CD4-positive, CD25-positive, alpha-beta regulatory T cell (primary cell): ENCODE measurements around the gene STARD3. TPM values are rescaled to one million over a fixed set of nuclear protein-coding genes. Genes with fewer than 3 reads are reported as not detected.

Experiments
- ATAC-seq, 2 donors: fragments of 150-1000 bp; cut with Tn5 transposase; one replicate each; pipeline ENCODE4 v1.10.0; 2021; ENCODE audit warnings: low read depth in 2 of 2, moderate number of reproducible peaks in 2 of 2, moderate library complexity in 1 of 2
- DNase-seq, 3 donors: peaks; one replicate each; pipeline versions ENCODE4 v3.0.0 to v3.0.0-alpha.2; 2012 to 2022; ENCODE audit warnings: mixed read lengths in 1 of 3
- H3K27ac ChIP-seq: one replicate; pipeline ENCODE4 v1.7.0; 2013; ENCODE audit warnings: mild to moderate bottlenecking, low read length; ENCODE audit not compliant: insufficient read depth, poor library complexity, severe bottlenecking
- H3K27me3 ChIP-seq: one replicate; pipeline ENCODE4 v1.7.0; 2013; ENCODE audit warnings: low read length; ENCODE audit not compliant: control insufficient read depth, insufficient read depth
- H3K36me3 ChIP-seq: one replicate; pipeline ENCODE4 v1.7.0; 2013; ENCODE audit warnings: mild to moderate bottlenecking, low read length, moderate library complexity; ENCODE audit not compliant: control insufficient read depth, insufficient read depth
- H3K4me1 ChIP-seq: 2 replicates; pipeline ENCODE4 v1.7.0; 2013; ENCODE audit warnings: mild to moderate bottlenecking, low read length; ENCODE audit not compliant: insufficient read depth, control insufficient read depth, poor library complexity, severe bottlenecking
- H3K4me3 ChIP-seq: one replicate; pipeline ENCODE4 v1.7.0; 2013; ENCODE audit warnings: low read depth, mild to moderate bottlenecking, low read length, moderate library complexity
- H3K9me3 ChIP-seq, 2 experiments: 1 replicate in 1 of 2; 2 replicates in 1 of 2; pipeline ENCODE4 v1.7.0; 2013; ENCODE audit warnings: low read length in 2 of 2, mild to moderate bottlenecking in 1 of 2, moderate library complexity in 1 of 2; ENCODE audit not compliant: control insufficient read depth in 2 of 2
- H3K27ac Mint-ChIP-seq, 3 donors: one replicate each; pipeline ENCODE4 v1.8.0; 2020 to 2022; ENCODE audit warnings: mild to moderate bottlenecking in 3 of 3, mixed read lengths in 3 of 3, moderate library complexity in 2 of 3
- H3K27me3 Mint-ChIP-seq: one replicate; pipeline ENCODE4 v1.8.0; 2022; ENCODE audit warnings: mild to moderate bottlenecking, mixed read lengths
- H3K36me3 Mint-ChIP-seq: one replicate; pipeline ENCODE4 v1.8.0; 2020; ENCODE audit warnings: mixed read lengths
- H3K4me1 Mint-ChIP-seq, 4 donors: one replicate each; pipeline ENCODE4 v1.8.0; 2020 to 2022; ENCODE audit warnings: mixed read lengths in 4 of 4, mild to moderate bottlenecking in 1 of 4
- H3K4me3 Mint-ChIP-seq, 4 donors: one replicate each; pipeline ENCODE4 v1.8.0; 2020 to 2022; ENCODE audit warnings: mild to moderate bottlenecking in 4 of 4, mixed read lengths in 4 of 4, moderate library complexity in 3 of 4
- H3K9me3 Mint-ChIP-seq, 7 donors: one replicate each; pipeline ENCODE4 v1.8.0; 2020 to 2022; ENCODE audit warnings: mixed read lengths in 7 of 7, mild to moderate bottlenecking in 3 of 7, moderate library complexity in 2 of 7
- polyA plus RNA-seq, 4 donors: library from polyadenylated mRNA; unstranded; fragments of 300-500 nt; fragmentation: Illumina TruSeq; gene quantifications; one replicate each; pipeline ENCODE4 v1.2.3, GENCODE V29; 2021
- total RNA-seq: library from RNA; stranded (reverse); gene quantifications from one replicate; pipeline ENCODE4 v1.2.3, GENCODE V29; 2022

Gene STARD3
- total and polyA plus RNA-seq, 5 donors from 2014 or later = 45.4 to 95.9 (median 46.7) TPM

GRCh38 chr17:39607057-39607850 is 29.7 kb upstream of the STARD3 start:
- H3K27me3 Mint-ChIP-seq = peaks cover 79% of the 10 kb centered on the region

DNA sequence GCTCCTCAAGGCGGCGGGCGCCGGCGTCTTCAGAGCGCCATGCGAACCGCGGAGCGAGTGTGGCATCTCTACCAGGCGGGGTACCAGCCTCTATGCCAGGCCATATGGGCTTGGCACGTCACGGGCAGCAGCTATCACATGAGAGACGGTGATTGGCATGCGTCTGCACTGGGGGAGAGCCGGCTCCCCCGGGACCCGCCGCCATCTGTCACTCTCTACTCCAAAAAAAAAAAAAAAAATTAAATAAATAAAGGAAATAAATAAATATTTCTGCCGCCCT is 29.2 kb upstream of the STARD3 start, which contains the start of gene NEUROD2:
NEUROD2 (minus strand) TSS at position 70 of the 280 bp plus-strand sequence. CDS start 1,321 bp downstream, outside the sequence.
- Histone ChIP-seq H3K4me1 (peaks cover 41% of the 10 kb centered on the region), H3K4me3 (no peak within 1 kb of the TSS), H3K9me3 (no peaks in the 10 kb centered on the region), H3K27me3 (peaks cover 20% of the 10 kb centered on the region), H3K36me3 (no peaks in the 10 kb centered on the region), H3K27ac (no peak within 1 kb of the TSS)
- DNase-seq (no peak), ATAC-seq (no peak)
- Mint-ChIP-seq H3K27me3 (peaks cover 74% of the 10 kb centered on the region), H3K36me3 (no peaks in the 10 kb centered on the region), H3K27ac (no peak within 1 kb of the TSS), H3K9me3 (peaks cover 0 to 2% (median 0%) of the 10 kb centered on the region in 7 donors), H3K4me3 (peak within 1 kb of the TSS in 3 of 4 donors; percentile 26 to 79 (median 76)), H3K4me1 (peaks cover 0 to 31% (median 6%) of the 10 kb centered on the region in 4 donors)

More at GRCh38 chr17:39607057-39607850, 29.7 kb upstream of the STARD3 start:
- Histone ChIP-seq H3K4me1 (peaks cover 41% of the 10 kb centered on the region), H3K4me3 (no peak overlapping the region), H3K9me3 (no peaks in the 10 kb centered on the region), H3K27me3 (peaks cover 25% of the 10 kb centered on the region), H3K36me3 (no peaks in the 10 kb centered on the region), H3K27ac (no peak overlapping the region)
- H3K9me3 Mint-ChIP-seq = peaks cover 0 to 3% (median 0%) of the 10 kb centered on the region in 7 donors
- peaks cover 0 to 31% (median 6%) of the 10 kb centered on the region in 4 donors for H3K4me1 Mint-ChIP-seq
- DNase-seq (no peak), ATAC-seq (no peak)
- peak overlapping the region in 1 of 4 donors; percentile 26 for H3K4me3 Mint-ChIP-seq
- H3K27ac Mint-ChIP-seq = no peak overlapping the region
- no peaks in the 10 kb centered on the region for H3K36me3 Mint-ChIP-seq

GRCh38 chr17:39608142-39608981 is 28.6 kb upstream of the STARD3 start:
- H3K4me3 ChIP-seq = no peak overlapping the region
- no peaks in the 10 kb centered on the region for H3K36me3 ChIP-seq
- Mint-ChIP-seq H3K27ac (no peak overlapping the region), H3K4me1 (peaks cover 0 to 29% (median 6%) of the 10 kb centered on the region in 4 donors), H3K36me3 (no peaks in the 10 kb centered on the region), H3K9me3 (peaks cover 0 to 2% (median 0%) of the 10 kb centered on the region in 7 donors), H3K27me3 (peaks cover 71% of the 10 kb centered on the region), H3K4me3 (peak overlapping the region in 2 of 4 donors; percentile 76 to 79)
- no peaks in the 10 kb centered on the region for H3K9me3 ChIP-seq
- peaks cover 41% of the 10 kb centered on the region for H3K4me1 ChIP-seq
- peaks cover 14% of the 10 kb centered on the region for H3K27me3 ChIP-seq
- no peak overlapping the region for H3K27ac ChIP-seq
- no peak for DNase-seq
- no peak for ATAC-seq

GRCh38 chr17:39609416-39610025 is 27.4 kb upstream of the STARD3 start:
- Mint-ChIP-seq H3K9me3 (peaks cover 0 to 2% (median 0%) of the 10 kb centered on the region in 7 donors), H3K36me3 (no peaks in the 10 kb centered on the region), H3K4me3 (no peak overlapping the region), H3K4me1 (peaks cover 0 to 22% (median 5%) of the 10 kb centered on the region in 4 donors), H3K27me3 (peaks cover 73% of the 10 kb centered on the region), H3K27ac (no peak overlapping the region)
- Histone ChIP-seq H3K27ac (no peak overlapping the region), H3K27me3 (peaks cover 9% of the 10 kb centered on the region), H3K9me3 (no peaks in the 10 kb centered on the region), H3K4me1 (peaks cover 30% of the 10 kb centered on the region), H3K36me3 (no peaks in the 10 kb centered on the region), H3K4me3 (no peak overlapping the region)
- DNase-seq (no peak), ATAC-seq (no peak)

DNA sequence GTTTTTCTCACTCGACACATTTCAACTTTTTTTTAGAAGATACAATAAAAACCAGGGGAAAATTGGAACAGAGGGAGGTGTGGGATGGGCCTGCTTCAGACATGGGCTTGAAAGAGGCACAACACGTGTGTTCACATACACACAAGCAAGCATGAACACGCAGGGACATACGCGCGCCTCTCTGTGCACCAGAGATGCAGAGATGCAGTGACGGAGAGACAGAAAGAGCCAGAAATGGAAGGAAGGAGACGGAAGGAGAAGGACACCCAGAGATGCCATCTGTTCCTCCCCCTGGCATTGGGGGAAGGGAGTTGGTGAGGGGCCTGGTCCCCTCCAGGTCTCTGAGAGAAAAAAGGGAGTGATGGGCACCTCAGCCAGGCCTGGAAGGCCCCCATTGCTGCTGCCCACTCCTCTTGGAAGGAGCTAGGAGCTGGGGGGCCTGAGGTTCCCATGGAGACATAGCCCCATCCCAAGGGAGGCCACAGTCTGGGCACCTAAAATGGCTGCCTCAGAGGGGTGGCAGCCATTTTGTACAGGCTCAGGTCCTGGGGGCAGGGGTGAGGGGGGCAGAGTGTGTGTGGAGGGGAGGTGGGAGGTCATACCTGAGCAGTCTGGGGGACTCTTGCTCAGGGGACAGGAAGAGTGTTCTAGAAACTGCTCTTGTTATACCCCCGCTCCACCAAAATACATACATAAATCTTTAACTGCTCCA is 25.4 kb upstream of the STARD3 start:
- Mint-ChIP-seq H3K4me1 (peaks cover 0 to 11% (median under 1%) of the 10 kb centered on the region in 4 donors), H3K4me3 (peak overlapping the region in 2 of 4 donors; percentile 56 to 74), H3K9me3 (peaks cover 0 to 2% (median 0%) of the 10 kb centered on the region in 7 donors), H3K27ac (no peak overlapping the region), H3K27me3 (peaks cover 75% of the 10 kb centered on the region), H3K36me3 (no peaks in the 10 kb centered on the region)
- Histone ChIP-seq H3K4me3 (no peak overlapping the region), H3K4me1 (peaks cover 11% of the 10 kb centered on the region), H3K9me3 (no peaks in the 10 kb centered on the region), H3K36me3 (no peaks in the 10 kb centered on the region), H3K27ac (no peak overlapping the region), H3K27me3 (peaks cover 9% of the 10 kb centered on the region)
- ATAC-seq (no peak), DNase-seq (no peak)

DNA sequence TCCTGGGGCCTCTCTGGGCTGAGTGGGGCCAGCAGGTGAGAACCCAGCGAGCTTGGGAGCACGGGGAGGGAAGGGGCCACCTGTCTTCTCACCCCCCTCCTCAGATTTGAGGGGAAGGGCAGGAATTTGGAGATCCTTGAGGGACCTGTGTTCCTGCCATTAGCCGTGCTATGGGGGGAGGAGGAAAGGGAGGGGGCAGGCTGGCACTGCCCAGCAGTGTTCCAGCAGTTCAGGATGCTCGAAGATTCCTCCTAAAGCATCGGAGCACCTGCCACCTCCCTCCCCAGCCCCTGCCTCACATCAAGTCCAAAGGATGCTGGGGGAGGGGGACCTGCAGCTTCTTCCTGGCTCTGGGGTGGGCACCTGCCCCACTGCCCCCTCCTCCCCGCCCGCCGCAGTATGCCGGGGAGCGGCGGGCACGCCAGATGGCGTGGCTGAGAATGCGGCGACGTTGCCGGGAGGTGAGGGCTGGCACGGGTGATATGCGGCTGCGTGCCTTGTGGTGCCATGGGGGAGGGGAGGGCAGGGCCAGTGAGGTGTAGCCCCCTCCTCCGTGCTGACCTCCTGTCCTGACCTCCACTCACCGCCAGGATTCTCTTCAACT is 24.6 kb upstream of the STARD3 start:
- DNase-seq (no peak), ATAC-seq (no peak)

More for the DNA sequence above, 24.6 kb upstream of the STARD3 start:
- Mint-ChIP-seq H3K4me3 (peak overlapping the region in 1 of 4 donors; percentile 58), H3K4me1 (peaks cover 0 to 9% (median under 1%) of the 10 kb centered on the region in 4 donors), H3K27ac (no peak overlapping the region), H3K9me3 (peaks cover 0 to 2% (median 0%) of the 10 kb centered on the region in 7 donors), H3K36me3 (no peaks in the 10 kb centered on the region), H3K27me3 (peaks cover 73% of the 10 kb centered on the region)
- no peaks in the 10 kb centered on the region for H3K36me3 ChIP-seq
- H3K4me1 ChIP-seq = peaks cover 5% of the 10 kb centered on the region
- H3K27ac ChIP-seq = no peak overlapping the region
- no peaks in the 10 kb centered on the region for H3K9me3 ChIP-seq
- H3K4me3 ChIP-seq = no peak overlapping the region
- H3K27me3 ChIP-seq = peaks cover 9% of the 10 kb centered on the region
